ENCODE results near the gene TCIRG1.
A peak's percentile ranks its signal among the peaks of the same experiment; 100 is the strongest.

TCIRG1 gene

DNA sequence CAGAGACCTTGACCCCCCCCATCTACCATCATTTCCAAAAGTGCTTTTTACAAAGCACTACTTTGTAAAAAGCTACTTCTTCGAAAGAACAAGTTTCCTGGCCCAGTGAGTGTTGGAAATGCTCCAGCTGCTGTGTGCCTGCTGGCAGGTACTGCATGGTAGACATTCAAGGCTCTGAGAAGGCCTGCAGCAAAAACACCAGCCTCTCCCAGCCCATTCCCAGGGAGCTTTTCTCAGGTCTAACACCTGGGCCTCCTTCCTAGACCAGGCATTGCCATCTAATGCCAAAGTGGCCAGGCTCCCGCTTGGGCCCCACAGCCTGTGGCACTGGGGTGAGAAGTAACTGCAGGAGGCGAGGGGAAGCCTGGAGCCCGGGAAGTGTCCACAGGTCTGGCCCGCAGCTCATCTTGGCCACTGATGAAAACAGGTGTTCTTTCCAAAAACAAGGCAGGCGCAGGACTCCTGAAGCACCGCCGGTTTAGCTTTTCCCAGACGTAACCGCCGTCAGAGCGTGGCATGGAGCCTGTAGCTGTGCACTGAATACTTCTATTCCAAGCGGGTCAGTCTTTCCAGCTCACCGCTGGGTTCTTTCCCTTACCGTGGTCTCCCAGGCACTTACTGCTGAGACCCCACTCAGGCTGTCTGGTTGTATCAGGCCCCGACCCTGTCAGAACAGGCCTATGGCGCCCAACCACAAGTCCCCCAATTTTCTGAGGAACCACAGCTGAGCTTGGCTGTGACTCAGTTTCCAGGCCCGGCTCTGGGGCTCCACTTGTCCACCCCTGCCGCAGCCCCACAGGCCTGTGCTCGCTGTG is 1.2 kb upstream of the TCIRG1 start:
- no peak for DNase-seq (ENCODE audit: low read depth in 2 of 2, low spot score in 1 of 2)

DNA sequence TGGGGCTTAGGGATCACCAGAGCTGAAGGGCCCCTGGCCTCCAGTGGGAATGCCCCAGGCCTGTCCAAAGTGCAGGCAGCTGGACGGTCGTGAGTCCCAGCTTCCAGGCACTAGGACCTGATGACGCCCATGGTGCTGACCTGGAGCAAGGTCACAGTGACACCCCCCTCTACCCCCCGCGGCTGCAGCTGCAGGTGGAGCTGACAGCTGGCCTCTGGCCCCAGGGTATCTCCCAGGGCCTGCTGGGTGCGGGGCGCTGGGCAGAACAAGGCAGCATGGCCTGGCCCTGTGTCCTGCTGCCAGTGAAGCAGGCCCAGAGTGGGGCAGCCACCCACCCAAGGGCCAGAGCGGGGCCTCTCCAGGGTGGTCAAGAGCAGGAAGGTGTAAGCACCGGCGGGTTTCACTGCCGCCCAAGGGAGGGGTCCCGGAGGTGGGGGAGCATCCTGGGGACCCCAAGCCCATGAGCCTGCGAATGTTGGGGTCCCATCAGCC is 553 bp upstream of the TCIRG1 start:
- no peak for DNase-seq (ENCODE audit: low read depth in 2 of 2, low spot score in 1 of 2)

DNA sequence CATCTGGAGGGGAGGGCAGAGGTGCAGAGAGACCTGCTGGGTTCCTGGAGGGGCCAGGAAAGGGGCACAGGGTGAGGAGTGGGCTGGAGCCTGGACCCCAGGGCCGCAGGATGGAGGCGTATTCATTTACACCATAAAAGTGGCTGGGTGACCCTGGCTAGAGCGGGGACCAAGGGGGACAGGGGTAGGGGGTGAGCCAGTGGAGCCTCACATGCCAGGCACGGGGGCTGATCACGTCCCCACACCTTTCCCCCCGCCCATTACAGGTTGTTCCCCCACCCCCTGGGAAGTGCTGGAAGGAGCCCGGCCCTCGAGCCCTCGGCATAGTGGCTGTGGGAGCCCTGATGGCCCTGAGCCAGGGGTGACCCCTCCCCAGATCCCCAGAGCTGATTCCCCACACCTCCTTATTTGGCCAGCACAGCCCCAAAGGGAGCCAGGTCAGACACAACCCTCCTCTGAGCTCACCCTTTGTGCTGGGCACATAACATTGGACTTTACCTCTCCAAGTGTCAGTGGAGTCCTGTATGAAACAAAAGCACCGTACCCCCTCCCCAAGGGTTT is 781 bp downstream of the TCIRG1 start:
- DNase-seq (ENCODE audit: low read depth in 2 of 2, low spot score in 1 of 2), result no peak

DNA sequence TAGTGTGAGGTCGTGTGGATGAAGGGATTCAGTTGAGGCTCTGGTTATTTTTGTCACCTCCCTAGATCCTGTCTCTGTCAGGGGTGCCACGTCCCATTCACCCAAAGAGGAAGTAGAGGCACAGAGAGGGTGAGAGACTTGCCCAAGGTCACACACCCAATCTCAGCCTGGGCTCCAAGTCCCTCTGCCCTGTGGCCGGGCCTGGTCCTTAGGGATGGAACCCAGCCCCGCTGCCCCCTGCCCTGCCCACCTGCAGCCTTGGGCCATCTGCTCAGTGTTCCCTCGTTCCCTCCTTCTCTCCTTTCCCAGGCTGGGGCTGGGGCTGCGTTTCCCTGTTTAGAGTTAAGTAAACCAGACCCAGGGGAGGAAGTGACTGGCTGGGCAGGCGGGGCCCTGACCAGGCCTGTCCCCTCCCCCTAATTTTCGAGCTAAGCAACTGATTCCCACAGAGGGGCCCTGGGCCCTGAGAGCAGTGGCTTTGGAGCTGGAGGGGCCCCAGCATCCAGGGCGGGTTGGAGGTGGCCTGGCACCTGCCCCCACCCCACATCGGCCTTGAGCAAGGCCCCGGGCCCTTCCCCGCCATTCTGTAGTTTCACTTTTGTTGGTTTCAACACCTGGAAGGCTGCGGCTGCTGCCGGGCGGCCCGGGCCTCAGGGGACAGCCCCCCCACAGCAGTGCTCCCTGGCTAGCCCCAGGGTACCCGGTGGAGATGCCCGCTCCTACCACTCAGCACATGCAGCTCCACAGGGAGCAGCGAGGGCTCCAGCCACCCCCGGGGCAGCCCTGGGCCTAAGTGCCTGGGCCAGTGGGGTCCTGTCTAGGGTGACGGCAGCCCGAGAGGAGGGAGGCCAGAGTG is 1.5 kb downstream of the TCIRG1 start:
- DNase-seq (ENCODE audit: low read depth in 2 of 2, low spot score in 1 of 2), result peak in 1 of 2 donors; percentile 9

DNA sequence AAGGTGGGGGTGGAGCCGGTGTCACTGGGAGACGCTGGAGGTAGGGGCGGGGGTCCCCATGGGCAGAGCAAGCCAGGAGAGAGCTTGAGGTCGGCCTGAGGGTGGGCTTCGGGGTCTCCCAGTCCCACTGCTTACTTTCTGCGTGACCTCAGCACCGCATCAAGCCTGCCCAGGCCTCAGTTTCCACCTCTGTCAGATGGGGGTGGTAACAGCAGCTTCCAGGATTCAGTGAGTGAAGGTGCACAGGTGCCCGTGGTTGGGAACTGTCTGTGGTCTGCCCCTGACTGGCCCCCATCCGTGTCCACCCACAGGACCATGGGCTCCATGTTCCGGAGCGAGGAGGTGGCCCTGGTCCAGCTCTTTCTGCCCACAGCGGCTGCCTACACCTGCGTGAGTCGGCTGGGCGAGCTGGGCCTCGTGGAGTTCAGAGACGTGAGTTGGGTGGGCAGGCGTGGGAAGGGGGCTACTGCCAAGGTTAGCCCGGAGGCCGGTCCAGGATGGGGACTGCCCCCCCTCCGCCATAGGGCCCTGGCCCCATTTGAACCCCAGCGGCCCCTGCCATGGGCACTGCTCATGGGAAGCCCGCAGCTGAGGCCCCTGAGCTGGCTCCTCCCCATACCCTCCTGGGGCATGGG is 2.2 kb downstream of the TCIRG1 start:
- no peak for DNase-seq (ENCODE audit: low read depth in 2 of 2, low spot score in 1 of 2)

DNA sequence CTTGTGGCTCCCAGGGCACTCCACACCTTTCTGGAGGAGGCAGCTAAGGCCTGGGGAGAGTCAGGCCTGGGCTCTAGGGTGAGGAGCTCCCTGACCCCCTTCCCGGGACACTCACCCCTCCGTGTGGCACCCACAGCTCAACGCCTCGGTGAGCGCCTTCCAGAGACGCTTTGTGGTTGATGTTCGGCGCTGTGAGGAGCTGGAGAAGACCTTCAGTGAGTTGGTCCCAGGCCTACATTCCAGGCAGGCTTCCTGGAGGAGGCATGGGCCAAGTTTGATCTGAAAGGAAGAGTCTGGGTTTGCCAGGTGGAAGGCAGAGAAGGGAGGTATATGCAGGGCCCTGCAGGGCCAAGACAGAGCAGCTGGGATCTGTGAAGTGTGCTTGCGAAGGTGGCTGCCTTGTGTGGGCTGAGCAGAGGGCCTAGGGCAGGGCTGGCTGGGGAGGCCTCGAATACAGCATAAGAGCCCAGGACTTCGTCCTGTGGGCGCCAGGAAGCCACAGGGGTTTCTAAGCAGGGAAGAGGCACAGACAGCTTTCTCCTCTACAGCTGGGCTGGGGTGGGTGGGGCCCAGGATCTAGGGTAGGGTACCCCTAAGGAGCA is 2.9 kb downstream of the TCIRG1 start:
- DNase-seq (ENCODE audit: low read depth in 2 of 2, low spot score in 1 of 2), result no peak

DNA sequence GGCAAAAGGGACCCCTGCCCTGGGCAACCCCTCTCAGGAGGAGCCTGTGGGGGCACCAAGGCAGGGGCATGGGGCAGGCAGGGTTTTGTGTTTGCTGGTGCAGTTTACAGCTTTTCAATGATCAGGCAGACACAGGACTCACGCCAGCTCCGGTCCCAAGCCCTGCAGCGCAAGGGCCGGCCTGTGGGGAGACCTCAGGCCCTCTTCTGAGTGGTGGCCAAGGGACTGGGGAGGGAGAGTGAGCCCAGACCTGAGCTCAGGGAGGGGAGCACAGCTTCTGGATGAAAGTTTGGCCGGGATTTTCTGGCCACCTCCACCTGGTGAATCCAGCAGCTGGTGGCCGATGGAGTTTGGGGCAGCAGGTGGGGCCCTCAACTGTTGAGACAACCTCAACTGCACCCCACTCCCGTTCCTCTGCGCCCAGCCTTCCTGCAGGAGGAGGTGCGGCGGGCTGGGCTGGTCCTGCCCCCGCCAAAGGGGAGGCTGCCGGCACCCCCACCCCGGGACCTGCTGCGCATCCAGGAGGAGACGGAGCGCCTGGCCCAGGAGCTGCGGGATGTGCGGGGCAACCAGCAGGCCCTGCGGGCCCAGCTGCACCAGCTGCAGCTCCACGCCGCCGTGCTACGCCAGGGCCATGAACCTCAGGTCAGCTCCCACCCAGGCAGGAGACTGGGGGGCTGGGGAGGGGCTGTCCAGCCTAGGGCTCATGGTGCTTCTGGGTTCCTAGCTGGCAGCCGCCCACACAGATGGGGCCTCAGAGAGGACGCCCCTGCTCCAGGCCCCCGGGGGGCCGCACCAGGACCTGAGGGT is 3.6 kb downstream of the TCIRG1 start:
- no peak for DNase-seq (ENCODE audit: low read depth in 2 of 2, low spot score in 1 of 2)

DNA sequence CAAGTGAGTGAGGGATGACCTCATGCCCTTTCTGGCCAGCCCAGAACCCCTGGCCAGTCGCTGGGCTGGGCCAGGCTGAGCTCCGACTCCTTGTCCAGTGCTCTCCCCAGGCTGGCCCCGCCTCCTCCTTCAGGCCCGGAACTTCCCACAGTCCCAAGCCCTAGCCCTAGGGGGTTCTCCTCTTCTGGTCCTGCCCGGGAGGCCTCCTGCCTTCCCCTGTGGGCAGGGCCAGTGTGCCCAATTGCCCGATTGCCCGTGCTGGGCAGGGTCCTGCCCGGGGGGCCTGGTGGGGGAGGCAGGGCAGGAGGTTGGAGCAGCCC is 4.2 kb downstream of the TCIRG1 start:
- DNase-seq (ENCODE audit: low read depth in 2 of 2, low spot score in 1 of 2), result no peak

DNA sequence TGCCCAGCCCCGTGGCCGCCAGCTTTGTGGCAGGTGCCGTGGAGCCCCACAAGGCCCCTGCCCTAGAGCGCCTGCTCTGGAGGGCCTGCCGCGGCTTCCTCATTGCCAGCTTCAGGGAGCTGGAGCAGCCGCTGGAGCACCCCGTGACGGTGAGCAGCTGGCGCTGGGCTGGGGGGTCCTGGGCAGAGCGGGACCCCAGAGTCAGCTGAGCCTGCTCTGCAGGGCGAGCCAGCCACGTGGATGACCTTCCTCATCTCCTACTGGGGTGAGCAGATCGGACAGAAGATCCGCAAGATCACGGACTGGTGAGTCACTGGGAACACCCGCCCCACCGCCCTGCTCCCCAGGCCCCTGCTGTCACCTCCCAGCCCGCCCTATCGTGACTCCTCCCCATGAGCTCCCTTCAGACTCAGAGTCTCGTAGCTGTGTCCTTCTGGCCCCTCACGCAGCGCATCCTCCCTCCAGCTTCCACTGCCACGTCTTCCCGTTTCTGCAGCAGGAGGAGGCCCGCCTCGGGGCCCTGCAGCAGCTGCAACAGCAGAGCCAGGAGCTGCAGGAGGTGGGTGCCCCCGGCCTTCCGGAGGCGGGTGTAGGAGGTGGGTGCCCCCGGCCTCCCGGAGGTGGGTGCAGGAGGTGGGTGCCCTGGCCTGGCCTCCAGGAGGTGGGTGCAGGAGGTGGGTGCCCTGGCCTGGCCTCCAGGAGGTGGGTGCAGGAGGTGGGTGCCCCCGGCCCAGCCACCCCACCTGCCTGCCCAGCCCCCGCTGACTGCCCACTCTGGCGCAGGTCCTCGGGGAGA is 4.7 kb downstream of the TCIRG1 start:
- DNase-seq (ENCODE audit: low read depth in 2 of 2, low spot score in 1 of 2), result no peak

DNA sequence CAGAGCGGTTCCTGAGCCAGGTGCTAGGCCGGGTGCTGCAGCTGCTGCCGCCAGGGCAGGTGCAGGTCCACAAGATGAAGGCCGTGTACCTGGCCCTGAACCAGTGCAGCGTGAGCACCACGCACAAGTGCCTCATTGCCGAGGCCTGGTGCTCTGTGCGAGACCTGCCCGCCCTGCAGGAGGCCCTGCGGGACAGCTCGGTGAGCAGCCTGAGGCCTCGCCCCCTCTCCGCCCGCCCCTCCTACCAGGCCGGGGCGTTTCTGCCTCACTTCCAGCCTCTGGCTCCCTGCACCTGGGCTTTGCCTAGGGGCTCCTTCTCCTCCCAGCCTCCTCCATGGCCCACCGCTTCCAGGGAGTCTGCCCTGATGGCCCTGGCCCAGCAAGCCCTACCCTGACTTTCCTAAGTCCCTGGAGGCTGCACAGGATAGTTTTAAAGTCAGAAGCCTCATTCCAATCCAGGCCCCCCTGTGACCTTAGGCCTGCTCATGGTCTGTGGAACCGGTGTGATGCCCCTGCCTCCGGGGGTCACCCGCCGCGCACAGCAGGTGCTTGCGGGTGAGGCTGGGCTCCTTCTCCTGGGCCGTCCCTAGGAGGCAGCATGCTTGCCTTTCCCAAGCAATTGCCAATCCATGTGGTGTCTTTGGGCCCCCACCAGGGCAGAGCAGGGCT is 5.5 kb downstream of the TCIRG1 start:
- no peak for DNase-seq (ENCODE audit: low read depth in 2 of 2, low spot score in 1 of 2)

DNA sequence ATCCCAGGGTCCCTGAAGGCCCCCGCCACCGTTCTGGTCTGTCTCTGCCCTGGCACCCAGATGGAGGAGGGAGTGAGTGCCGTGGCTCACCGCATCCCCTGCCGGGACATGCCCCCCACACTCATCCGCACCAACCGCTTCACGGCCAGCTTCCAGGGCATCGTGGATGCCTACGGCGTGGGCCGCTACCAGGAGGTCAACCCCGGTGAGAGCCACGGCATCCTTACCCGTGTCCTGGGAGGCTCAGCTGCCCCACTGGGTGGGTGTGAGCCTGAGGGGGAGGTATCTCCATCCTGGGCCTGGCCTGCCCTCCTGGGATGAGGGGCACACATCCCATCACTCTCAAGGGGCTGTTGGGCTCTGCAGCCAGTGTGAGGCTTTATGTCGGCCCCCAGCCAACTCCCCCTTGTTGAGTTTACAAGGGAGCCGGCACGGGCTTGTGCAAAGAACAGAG is 6.1 kb downstream of the TCIRG1 start:
- DNase-seq (ENCODE audit: low read depth in 2 of 2, low spot score in 1 of 2), result no peak

DNA sequence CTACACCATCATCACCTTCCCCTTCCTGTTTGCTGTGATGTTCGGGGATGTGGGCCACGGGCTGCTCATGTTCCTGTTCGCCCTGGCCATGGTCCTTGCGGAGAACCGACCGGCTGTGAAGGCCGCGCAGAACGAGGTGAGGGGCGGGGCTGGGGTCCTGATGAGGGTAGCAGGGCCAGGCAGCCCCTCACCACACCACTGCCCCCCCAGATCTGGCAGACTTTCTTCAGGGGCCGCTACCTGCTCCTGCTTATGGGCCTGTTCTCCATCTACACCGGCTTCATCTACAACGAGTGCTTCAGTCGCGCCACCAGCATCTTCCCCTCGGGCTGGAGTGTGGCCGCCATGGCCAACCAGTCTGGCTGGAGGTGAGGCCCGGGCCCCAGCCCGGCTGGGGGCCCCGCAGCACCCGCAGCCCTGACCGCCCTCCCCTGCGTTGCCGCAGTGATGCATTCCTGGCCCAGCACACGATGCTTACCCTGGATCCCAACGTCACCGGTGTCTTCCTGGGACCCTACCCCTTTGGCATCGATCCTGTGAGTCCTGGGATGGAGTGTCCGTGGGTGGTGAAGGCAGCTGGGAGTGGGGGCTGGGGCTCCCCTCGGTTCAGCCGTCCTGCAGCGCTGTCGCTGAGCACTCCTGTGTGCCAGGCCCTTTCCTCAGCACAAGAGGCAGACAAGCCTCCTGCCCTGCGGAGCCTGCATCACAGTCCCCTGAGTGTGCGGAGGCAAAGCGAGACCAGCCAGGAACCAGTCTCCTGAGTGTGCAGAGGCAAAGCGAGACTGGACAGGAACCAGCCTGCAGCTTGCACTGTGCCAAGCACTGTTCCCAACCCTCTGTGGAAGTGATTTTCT is 8.8 kb downstream of the TCIRG1 start:
- DNase-seq (ENCODE audit: low read depth in 2 of 2, low spot score in 1 of 2), result no peak

DNA sequence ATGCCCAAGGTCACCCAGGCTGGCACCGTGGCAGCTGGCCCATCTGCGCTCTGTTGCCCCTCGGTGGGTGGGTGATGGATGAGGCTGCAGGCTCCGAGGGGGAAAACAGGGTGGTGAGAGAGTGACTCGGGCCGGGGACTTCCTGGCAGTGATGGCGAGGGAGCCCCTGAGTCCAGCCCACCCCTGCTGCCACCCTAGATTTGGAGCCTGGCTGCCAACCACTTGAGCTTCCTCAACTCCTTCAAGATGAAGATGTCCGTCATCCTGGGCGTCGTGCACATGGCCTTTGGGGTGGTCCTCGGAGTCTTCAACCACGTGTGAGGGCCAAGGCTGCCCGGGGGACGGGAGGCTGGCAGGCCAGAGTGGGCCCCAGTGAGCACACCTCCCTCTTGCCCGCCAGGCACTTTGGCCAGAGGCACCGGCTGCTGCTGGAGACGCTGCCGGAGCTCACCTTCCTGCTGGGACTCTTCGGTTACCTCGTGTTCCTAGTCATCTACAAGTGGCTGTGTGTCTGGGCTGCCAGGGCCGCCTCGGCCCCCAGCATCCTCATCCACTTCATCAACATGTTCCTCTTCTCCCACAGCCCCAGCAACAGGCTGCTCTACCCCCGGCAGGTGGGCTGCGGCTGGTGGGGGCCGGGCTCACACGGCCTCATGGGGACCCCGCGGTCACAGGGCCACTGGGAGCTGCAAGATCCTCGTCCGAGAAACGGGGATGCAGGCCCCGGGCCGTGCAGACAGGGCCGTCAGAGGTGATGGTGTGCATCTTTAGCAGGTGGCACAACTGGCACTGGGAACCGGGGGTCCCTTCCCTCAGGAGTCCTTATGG is 10.1 kb downstream of the TCIRG1 start:
- DNase-seq (ENCODE audit: low read depth in 2 of 2, low spot score in 1 of 2), result no peak

DNA sequence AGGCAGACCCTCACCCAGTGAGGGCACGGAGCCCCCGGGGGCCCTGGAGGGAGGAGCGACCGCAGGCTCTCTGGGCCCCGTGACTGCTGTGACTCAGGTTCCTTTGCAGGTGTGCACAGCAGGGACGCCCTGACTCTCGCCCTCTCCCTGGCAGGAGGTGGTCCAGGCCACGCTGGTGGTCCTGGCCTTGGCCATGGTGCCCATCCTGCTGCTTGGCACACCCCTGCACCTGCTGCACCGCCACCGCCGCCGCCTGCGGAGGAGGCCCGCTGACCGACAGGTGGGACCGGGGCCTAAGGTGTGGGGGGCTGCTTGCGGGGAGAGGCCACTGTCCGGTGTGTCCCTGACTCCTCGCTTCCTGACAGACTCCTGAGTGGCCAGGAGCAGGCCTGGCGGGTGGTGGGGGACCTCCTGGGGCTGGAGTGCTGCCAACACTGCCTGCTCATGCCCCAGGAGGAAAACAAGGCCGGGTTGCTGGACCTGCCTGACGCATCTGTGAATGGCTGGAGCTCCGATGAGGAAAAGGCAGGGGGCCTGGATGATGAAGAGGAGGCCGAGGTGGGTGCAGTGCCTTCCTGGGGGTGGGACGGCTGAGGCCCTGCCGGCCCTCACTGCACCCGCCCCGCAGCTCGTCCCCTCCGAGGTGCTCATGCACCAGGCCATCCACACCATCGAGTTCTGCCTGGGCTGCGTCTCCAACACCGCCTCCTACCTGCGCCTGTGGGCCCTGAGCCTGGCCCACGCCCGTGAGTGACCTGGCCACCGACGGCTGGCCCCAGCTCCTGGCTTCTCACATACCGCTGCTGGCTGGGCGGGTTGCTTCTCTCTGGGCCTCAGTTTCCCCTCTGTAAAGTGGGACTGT is 10.9 kb downstream of the TCIRG1 start:
- DNase-seq (ENCODE audit: low read depth in 2 of 2, low spot score in 1 of 2), result no peak

DNA sequence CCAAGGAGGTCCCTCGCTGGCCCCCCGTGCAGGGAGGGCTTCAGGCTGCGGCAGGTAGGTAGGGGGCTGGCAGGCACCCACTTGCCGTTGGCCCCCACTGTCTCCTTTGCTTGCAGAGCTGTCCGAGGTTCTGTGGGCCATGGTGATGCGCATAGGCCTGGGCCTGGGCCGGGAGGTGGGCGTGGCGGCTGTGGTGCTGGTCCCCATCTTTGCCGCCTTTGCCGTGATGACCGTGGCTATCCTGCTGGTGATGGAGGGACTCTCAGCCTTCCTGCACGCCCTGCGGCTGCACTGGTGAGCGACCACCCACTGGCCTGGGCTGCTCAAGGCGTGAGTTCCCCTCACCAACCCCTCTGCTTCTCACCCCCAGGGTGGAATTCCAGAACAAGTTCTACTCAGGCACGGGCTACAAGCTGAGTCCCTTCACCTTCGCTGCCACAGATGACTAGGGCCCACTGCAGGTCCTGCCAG is 11.6 kb downstream of the TCIRG1 start:
- no peak for DNase-seq (ENCODE audit: low read depth in 2 of 2, low spot score in 1 of 2)

All from stimulated activated CD8-positive, alpha-beta memory T cell treated with anti-CD3 and anti-CD28 coated beads, Interleukin-4, amount 100 ng/mL, for 1 hour (primary cell).